HEK293T (cell line): ENCODE data around the gene SOX18.

ENCODE experiments used
- CTCF ChIA-PET: fragments of 350-600 bp; formaldehyde crosslinking; extraction: SDS; loops from one replicate; lab custom pipeline; 2021; ENCODE audit warnings: antibody characterized with exemption, inconsistent platforms; lab: Yijun Ruan, JAX
- POLR2A ChIA-PET: fragments of 350-600 bp; formaldehyde crosslinking; extraction: SDS; loops from one replicate; lab custom pipeline; 2020; ENCODE audit warnings: antibody characterized with exemption, inconsistent platforms; lab: Yijun Ruan, JAX
- DNase-seq: peaks from one replicate; pipeline ENCODE4 v3.0.0; 2012; ENCODE audit warnings: mixed read lengths; ENCODE audit errors: extremely low spot score
- ARNT ChIP-seq: fragments of 450-650 bp; IDR thresholded peaks from 2 replicates; pipeline ENCODE4 v1.6.1; 2017; ENCODE audit warnings: mild to moderate bottlenecking
- BHLHE40 ChIP-seq: fragments of 450-650 bp; IDR thresholded peaks from 2 replicates; pipeline ENCODE4 v1.6.1; 2016; ENCODE audit warnings: mild to moderate bottlenecking, moderate library complexity, borderline replicate concordance
- CTBP1 ChIP-seq: fragments of 450-650 bp; IDR thresholded peaks from 2 replicates; pipeline ENCODE4 v1.6.1; 2016; ENCODE audit warnings: borderline replicate concordance
- ELF4 ChIP-seq: fragments of 450-650 bp; IDR thresholded peaks from 2 replicates; pipeline ENCODE4 v1.6.1; 2017; ENCODE audit warnings: antibody characterized with exemption
- FOXA1 ChIP-seq: fragments of 450-650 bp; IDR thresholded peaks from 2 replicates; pipeline ENCODE4 v1.6.1; 2016; ENCODE audit warnings: mild to moderate bottlenecking
- FOXK2 ChIP-seq: fragments of 450-650 bp; IDR thresholded peaks from 2 replicates; pipeline ENCODE4 v1.6.1; 2016; ENCODE audit warnings: mild to moderate bottlenecking
- FOXM1 ChIP-seq: fragments of 450-650 bp; IDR thresholded peaks from 2 replicates; pipeline ENCODE4 v1.6.1; 2017; ENCODE audit warnings: mild to moderate bottlenecking, borderline replicate concordance
- HDGF ChIP-seq: fragments of 450-650 bp; IDR thresholded peaks from 2 replicates; pipeline ENCODE4 v1.6.1; 2017; ENCODE audit warnings: antibody characterized with exemption, borderline replicate concordance
- L3MBTL2 ChIP-seq: fragments of 450-650 bp; conservative IDR thresholded peaks from 2 replicates; pipeline ENCODE4 v1.6.1; 2016; ENCODE audit warnings: mild to moderate bottlenecking
- LEF1 ChIP-seq: fragments of 450-650 bp; IDR thresholded peaks from 2 replicates; pipeline ENCODE4 v1.6.1; 2017; ENCODE audit warnings: mild to moderate bottlenecking, borderline replicate concordance
- NFRKB ChIP-seq: fragments of 450-650 bp; IDR thresholded peaks from 2 replicates; pipeline ENCODE4 v1.6.1; 2016; ENCODE audit warnings: mild to moderate bottlenecking, moderate library complexity
- PKNOX1 ChIP-seq: fragments of 450-650 bp; IDR thresholded peaks from 2 replicates; pipeline ENCODE4 v1.6.1; 2016
- SP1 ChIP-seq: fragments of 450-650 bp; IDR thresholded peaks from 2 replicates; pipeline ENCODE4 v1.6.1; 2017
- SUZ12 ChIP-seq: fragments of 450-650 bp; IDR thresholded peaks from 2 replicates; pipeline ENCODE4 v1.6.1; 2016; ENCODE audit warnings: mild to moderate bottlenecking
- TARDBP ChIP-seq: fragments of 450-650 bp; IDR thresholded peaks from 2 replicates; pipeline ENCODE4 v1.6.1; 2016
- ZNF384 ChIP-seq: fragments of 450-650 bp; IDR thresholded peaks from 2 replicates; pipeline ENCODE4 v1.6.1; 2016

SOX18 gene

GRCh38 chr20:64068386-64069208 lies 19.2 kb upstream of the SOX18 start:
- no peak for DNase-seq
- CTCF ChIA-PET, result interaction anchor here (1.6 kb wide), 1 partner anchor 16 kb away, joined by 3 read pairs; the partner anchor contains the start of gene LKAAEAR1
- POLR2A ChIA-PET, result no interaction called here
- TF ChIP-seq ZNF384 (no peak), ARNT (no peak), SP1 (no peak), HDGF (no peak), BHLHE40 (no peak), TARDBP (no peak), ELF4 (no peak), PKNOX1 (no peak), LEF1 (no peak), FOXK2 (no peak), L3MBTL2 (no peak), CTBP1 (no peak)

- TF ChIP-seq SP1 (no peak), L3MBTL2 (no peak), LEF1 (no peak), NFRKB (no peak)
- POLR2A ChIA-PET, result no interaction called here
- CTCF ChIA-PET, result no interaction called here
- no peak for DNase-seq
Measured at GRCh38 chr20:64067733-64068307, 18.4 kb upstream of the SOX18 start.

- DNase-seq, result no peak
- CTCF ChIA-PET, result no interaction called here
- POLR2A ChIA-PET, result interaction anchor here (0.7 kb wide), 1 partner anchor 11 kb away, joined by 3 read pairs; no protein-coding TSS in a partner anchor
- no peak for TF ChIP-seq ZNF384
- no peak for TF ChIP-seq ELF4
- no peak for TF ChIP-seq TARDBP
- no peak for TF ChIP-seq FOXK2
- TF ChIP-seq CTBP1, result no peak
- TF ChIP-seq SP1, result no peak
- TF ChIP-seq SUZ12, result no peak
- TF ChIP-seq ARNT, result no peak
- TF ChIP-seq LEF1, result no peak
- TF ChIP-seq FOXA1, result no peak
- TF ChIP-seq FOXM1, result no peak
- no peak for TF ChIP-seq PKNOX1
- no peak for TF ChIP-seq HDGF
- TF ChIP-seq NFRKB, result no peak
- no peak for TF ChIP-seq L3MBTL2
- TF ChIP-seq BHLHE40, result no peak
Measured at GRCh38 chr20:64067005-64067632, 17.7 kb upstream of the SOX18 start.

- ChIA-PET POLR2A (interaction anchor here (1.6 kb wide), 1 partner anchor 13 kb away, joined by 3 read pairs; no protein-coding TSS in a partner anchor), CTCF (no interaction called here)
- no peak for TF ChIP-seq HDGF
- TF ChIP-seq FOXM1, result no peak
- TF ChIP-seq SP1, result no peak
- DNase-seq, result no peak
Measured at GRCh38 chr20:64065974-64066343, 16.5 kb upstream of the SOX18 start.

- TF ChIP-seq NFRKB, result no peak
- TF ChIP-seq SUZ12, result no peak
- TF ChIP-seq L3MBTL2, result no peak
- no peak for TF ChIP-seq HDGF
- TF ChIP-seq ELF4, result no peak
- TF ChIP-seq PKNOX1, result no peak
- no peak for TF ChIP-seq FOXA1
- no peak for TF ChIP-seq ARNT
- TF ChIP-seq CTBP1, result no peak
- TF ChIP-seq ZNF384, result no peak
- no peak for TF ChIP-seq BHLHE40
- TF ChIP-seq LEF1, result no peak
- TF ChIP-seq FOXK2, result no peak
- no peak for TF ChIP-seq TARDBP
- TF ChIP-seq SP1, result no peak
- TF ChIP-seq FOXM1, result no peak
- ChIA-PET CTCF (no interaction called here), POLR2A (interaction anchor here (1.4 to 1.6 kb wide), 2 partner anchors 12 to 14 kb away, joined by 3 to 5 read pairs; partner anchors contain the start of genes OPRL1 and RGS19)
- no peak for DNase-seq
Measured at GRCh38 chr20:64065062-64065973, 15.9 kb upstream of the SOX18 start.
